GM21515 (cell line): Measurements from ENCODE around the gene PELO.
"Not testable (repeated sequence)": the region's sequence is repeated elsewhere in the genome, so short reads cannot be mapped to it uniquely, and the experiment has no call there.

Experiments used
- ATAC-seq: cut with Tn5 transposase; IDR thresholded peaks from one replicate; pipeline ENCODE4 v1.9.1; 2021; ENCODE audit not compliant: unreplicated experiment

The PELO gene

DNA sequence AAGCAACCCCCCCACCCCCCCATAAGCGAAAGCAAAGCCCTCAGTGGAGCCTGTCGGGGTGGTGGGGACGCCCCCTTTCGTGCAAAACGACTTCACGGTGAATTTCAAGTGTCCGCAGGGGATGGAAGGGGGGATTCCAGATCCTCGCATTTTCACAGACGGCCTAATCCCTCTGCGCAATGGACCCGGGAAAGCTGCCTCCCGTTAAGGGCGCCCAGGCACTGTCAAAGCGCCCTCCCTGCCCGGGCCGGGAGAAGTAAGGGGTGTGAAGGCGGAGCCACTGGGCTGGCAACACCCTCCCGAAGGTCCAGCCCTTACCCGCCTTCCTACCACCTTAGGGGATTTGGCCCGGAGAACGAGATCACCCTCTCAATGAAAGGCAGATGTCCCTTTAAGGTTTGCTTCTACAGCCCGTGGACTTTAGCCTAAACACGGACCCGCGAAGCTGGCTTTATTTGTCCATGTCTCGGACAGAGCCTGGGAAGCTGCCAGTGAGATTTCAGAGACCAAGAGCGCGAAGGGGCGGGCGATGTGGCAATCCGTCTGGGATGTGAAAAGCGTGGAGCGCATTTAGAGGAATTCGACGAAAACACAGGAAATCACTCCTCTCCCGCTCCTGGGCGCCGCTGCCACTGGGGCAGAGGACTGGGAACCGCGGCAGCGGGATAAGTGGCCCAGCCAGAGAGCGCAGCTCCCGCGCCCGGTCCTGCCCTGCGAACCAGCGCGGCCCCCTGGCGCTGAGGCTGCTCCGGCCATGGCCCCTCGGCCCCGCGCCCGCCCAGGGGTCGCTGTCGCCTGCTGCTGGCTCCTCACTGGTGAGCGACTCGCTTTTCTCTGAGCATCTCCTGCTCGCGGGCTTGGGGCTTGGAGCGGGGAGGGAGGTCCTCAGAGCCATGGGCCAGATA lies at the start of gene PELO, which contains the start of gene ITGA1:
PELO (plus strand) TSS at position 317 of the 905 bp plus-strand sequence. CDS start 12,479 bp downstream, outside the sequence.
ITGA1 (plus strand) TSS at position 317 of the 905 bp plus-strand sequence; CDS start at position 755, 438 bp downstream.
- ATAC-seq, result peak; percentile 72

DNA sequence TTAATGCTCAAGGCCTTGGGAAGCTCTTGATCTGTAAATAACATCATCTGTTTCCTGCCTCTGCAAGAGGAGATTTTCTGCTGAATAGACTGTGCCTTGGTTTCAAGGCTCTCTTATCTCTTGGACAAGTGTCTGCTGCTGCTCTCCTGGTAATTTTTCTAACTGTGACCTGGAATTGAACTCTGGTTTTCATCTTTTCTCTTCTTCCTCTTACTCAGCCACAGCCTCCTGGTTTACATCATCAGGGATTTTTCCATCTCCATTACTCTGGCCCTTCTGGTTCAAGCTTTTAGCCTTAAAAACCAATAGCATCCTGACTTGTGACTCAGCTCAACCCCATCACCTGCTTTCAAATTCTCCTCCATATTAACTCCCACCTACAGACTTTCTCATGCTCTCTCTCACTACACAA lies 49.6 kb upstream of the PELO start:
- ATAC-seq, result no peak

DNA sequence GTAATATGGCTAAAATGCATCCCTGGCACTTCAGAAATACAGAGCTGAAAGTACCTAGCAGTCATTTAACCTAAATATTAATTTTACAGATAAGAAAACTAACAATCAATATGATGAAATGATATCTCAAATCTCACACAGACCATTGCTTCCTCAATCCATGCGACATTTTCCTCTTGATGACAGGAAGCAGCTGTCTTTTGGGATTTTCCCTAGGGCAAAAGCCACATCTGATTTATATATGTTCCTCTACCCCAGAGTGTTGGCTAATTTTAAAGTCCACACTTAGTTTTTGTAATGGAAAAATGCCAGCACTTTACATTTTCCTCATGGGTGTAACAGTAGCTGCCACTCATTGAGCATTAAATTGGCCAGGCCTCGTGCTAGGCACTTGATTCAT lies 47.7 kb upstream of the PELO start:
- ATAC-seq, result no peak

DNA sequence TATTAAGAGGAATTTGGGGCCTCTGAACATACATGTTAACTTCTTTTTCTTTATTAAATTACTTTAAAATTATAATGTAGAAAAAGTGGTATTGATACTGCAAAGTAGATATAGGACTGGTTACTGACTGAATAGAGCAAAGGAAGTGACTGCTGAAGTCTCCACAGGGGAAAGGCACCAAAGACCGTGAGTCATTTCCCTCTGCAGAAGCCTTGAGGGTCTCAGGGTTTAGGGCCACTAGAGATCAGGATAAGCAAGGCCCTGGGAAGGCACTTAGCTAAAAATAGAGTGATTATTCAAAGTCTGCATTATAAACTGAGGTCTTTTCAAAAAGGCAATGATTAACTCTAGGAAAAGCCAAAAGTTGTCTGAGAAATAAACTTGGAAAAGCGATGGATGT lies 44.7 kb upstream of the PELO start:
- ATAC-seq, result no peak

DNA sequence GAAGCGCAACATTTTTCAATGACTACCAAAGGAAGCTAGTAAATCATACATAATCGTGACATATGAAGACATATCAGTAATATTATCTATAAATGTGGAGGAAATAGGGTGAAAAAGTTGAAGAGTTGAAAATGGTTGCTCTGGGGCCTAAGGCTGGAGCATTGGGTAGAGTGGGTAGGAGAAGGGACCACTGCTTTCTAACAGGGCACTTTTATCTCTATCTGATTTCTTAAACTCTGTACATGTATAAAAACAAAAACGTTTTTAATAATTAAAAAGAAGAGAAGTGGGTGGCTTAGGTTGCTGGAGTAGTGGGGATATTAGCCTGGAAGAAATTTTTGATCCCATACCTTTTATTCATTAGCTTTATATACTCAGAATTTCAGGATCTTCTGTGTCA lies 44.2 kb upstream of the PELO start:
- no peak for ATAC-seq

- ATAC-seq, result no peak
Observed at GRCh38 chr5:52743970-52744369, 43.7 kb upstream of the PELO start.

- not testable (repeated sequence) for ATAC-seq
Observed at GRCh38 chr5:52744867-52745458, 42.8 kb upstream of the PELO start.

GRCh38 chr5:52746539-52746938 lies 41.2 kb upstream of the PELO start:
- no peak for ATAC-seq

DNA sequence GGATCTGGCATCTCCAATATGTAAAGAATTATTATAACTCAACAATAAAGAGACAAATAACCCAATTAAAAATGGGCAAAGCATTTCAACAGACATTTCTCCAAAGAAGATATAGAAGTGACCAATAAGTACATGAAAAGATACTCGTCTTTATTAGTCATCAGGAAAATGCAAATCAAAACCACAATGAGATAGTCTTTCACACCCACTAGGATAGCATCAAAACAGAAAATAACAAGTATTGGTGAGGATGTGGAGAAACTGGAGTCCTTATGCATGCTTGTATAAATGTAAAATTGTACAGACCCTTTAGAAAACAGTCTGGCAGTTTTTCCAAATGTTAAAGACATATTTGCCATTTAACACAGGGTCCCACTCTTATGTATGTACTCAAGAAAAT lies 39.1 kb upstream of the PELO start:
- ATAC-seq, result no peak

DNA sequence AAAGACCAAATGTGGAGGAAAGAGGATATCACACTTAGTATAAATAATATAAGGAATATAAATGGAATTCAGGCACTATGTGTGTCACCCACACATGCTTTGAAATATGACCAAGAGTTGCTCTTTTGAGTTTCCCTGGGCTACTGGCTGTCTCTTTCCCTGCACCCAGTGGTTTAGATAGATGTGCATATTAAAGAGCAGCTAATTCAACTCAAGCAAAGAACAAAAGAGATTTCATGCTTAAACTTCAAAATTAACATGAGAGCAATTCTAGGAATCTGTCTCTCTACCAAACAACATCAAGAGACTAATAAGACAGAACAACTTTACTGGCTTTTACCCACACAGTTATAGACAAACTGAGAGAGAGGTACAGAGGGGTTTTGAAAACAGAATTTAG lies 38.0 kb upstream of the PELO start:
- no peak for ATAC-seq

DNA sequence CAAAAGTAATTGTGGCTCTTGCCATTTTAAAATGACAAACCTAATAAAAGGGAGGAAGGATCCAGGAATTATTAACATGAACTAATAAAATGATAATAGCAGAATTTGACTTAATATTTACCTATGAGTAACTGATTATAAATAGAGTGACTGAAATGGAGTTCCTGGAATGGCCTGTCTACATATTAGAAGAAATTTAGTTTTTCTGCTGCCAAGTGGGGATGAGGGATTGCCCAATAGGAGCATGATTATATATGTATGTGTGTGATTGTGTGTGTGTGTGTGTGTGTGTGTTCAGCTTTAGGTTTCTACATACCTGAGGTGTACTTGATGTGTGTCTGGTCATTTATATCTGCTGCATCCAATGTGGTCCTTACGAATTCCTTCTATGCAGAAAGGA lies 36.6 kb upstream of the PELO start:
- ATAC-seq, result no peak

DNA sequence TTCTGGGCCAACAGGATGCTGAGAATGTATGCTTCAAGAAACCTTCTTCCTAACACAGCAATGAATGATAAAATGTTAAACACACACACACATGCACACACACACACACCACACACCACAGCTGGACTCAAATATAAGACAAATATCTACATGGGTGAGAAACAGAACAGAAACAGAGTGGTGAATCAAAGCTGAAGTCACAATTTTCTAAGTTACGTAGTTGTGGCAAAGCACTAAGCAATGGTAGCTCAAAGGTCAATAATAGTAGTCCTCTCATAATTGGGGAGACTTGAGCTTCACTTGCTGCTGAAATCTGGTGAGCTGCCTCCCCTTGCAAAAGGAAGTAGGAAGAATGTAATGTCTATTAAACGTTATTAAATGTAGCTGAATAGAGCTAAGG lies 33.7 kb upstream of the PELO start:
- no peak for ATAC-seq

GRCh38 chr5:52757527-52757926 lies 30.2 kb upstream of the PELO start:
- no peak for ATAC-seq

- ATAC-seq, result no peak
Observed at GRCh38 chr5:52758014-52758413, 29.7 kb upstream of the PELO start.

GRCh38 chr5:52759331-52759730 lies 28.4 kb upstream of the PELO start:
- no peak for ATAC-seq

- peak; percentile 63 for ATAC-seq
Observed at GRCh38 chr5:52760695-52761366, 26.9 kb upstream of the PELO start.

- no peak for ATAC-seq
Observed at GRCh38 chr5:52767217-52767743, 20.4 kb upstream of the PELO start.

DNA sequence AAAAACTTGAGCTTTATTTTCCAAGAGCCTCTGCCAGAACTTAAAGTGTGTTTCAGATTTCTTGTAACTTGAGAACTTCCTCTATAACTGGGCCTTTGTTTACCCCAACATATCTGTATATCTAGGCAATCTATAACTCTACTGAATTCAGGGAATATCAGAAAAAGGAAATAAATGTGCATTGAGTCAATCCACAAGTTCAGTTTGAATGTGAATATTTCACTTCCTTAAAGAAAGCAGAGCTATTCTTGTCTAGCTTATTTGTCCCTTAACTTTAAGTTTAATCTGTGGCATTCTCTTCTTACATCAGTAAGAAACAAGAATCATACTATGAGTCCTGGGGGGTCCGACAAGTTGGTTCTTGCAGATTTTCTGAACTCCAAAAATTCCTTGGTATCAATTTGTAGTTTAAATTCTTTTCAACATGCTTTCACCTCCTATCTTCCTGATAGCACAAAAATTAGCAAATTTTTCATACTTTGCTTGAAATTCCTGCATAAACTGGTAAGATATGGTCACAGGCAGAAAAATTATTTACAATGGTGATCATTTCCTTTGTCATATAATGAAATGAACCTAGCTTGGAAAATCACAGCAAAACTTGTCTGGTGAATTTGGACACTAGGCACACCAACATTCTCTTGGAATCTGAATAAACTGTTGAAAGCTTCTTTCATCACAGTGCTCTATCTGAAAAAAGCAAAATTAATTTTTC lies 19.8 kb upstream of the PELO start:
- ATAC-seq, result peak; percentile 43

- ATAC-seq, result no peak
Observed at GRCh38 chr5:52769061-52769460, 18.7 kb upstream of the PELO start.

DNA sequence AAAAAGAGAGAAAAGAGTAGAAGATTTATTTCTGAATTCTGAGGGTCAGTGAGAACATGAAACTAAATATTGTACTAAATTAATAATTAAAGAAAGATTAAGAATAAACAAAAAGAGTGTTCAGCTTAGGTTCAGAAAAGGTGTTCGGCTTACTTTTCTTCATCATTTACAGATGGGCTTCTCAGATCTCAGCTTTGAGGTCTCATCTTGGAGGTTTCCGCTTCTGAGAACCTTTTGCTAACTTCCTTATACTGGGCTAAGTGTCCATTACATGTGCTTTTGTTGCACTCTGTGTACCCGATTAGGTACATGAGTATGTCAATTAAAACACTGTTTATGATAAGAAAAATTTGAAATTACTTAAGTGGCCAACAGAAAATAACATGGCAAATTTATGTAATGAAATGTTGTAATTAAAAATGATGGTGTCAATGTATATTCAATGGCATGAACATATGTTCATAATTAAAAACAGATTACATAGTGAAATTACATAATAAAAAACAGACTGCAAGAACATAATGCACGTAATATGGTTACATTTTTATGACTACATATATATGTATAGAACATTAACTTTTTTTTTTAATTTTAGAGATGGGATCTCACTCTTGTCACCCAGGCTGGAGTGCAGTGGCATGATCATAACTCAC lies 17.3 kb upstream of the PELO start:
- no peak for ATAC-seq
